HG03025 (cell line): ENCODE results near the gene SFRP2.

Experiments
- ATAC-seq: cut with Tn5 transposase; IDR thresholded peaks from one replicate; pipeline ENCODE4 v1.9.1; 2021; ENCODE audit warnings: mild to moderate bottlenecking, moderate library complexity; ENCODE audit not compliant: unreplicated experiment, low FRiP score

Gene SFRP2

DNA sequence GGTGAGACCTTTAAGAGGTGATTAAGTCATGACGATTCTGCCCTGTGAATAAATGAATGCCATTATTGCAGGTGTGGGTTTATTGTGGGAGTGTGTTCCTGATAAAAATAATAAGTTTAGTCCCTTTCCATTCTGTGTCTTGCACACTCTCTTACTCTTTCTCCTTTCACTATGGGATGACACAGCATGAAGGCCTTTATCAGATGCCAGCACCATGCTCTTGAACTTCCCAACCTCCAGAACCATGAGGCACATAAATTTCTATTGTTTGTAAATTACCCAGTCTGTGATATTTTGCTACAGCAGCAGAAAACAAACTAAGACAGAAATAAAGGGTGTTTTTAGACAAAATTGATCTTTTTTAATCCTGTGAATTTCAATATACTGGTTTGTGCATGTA is 10.5 kb downstream of the SFRP2 start:
- no peak for ATAC-seq

DNA sequence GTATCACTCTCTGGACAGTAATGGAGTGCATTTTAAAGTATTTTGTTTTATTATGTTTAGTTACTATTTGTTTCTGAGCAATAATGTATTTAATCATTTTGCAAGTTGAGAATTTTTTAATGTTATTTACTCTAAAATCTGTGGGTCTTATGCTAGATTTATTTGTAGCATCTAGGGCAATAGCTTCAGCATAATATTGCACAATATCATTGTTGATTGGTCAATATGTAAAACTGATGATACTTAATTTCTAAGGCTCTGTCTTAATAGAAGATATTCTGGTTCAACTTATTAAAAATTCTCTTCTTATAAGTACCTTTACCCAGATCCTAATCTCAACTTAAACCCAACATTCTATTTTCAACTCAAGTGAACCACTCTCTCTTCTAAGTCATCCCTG is 11.5 kb downstream of the SFRP2 start:
- ATAC-seq = no peak

DNA sequence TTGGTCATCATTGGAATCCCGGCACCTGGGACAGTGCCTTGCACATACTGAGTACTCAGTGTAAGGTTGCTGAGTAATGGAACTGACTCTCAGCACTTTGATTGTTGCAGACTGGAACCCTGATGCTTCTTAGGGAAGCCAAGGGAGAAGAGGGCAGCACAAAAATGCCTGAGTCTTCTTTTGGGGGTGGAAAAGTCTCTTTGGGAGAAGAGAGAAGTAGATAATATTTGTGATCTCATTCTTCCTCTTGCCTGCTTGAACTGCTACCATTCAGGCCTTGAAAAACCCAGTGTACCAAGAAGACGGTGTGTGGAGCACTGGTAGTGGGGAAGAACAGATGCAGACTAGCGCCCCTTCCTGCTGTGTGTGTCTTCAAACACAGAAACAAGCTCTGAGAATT is 12.3 kb downstream of the SFRP2 start:
- no peak for ATAC-seq

GRCh38 chr4:153773236-153773690 is 15.6 kb downstream of the SFRP2 start:
- no peak for ATAC-seq

GRCh38 chr4:153771046-153771445 is 17.8 kb downstream of the SFRP2 start:
- no peak for ATAC-seq

DNA sequence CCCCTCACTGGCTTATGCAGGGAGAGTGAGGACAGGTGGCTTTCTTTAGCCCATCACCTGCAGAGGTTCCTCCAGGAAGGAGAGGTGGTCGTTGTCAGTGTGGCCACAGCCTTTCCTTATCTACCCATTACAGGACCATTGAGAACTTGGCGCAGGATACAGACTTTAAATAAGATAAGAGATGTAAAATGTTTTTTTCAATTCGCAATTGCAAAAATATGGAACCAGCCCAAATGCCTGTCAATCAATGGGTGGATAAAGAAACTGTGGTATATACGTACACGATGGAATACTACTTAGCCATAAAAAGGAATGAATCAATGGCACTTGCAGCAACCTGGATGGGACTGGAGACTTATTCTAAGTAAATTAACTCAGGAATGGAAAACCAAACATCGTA is 22.1 kb downstream of the SFRP2 start:
- no peak for ATAC-seq

GRCh38 chr4:153765894-153766293 is 23.0 kb downstream of the SFRP2 start:
- no peak for ATAC-seq

DNA sequence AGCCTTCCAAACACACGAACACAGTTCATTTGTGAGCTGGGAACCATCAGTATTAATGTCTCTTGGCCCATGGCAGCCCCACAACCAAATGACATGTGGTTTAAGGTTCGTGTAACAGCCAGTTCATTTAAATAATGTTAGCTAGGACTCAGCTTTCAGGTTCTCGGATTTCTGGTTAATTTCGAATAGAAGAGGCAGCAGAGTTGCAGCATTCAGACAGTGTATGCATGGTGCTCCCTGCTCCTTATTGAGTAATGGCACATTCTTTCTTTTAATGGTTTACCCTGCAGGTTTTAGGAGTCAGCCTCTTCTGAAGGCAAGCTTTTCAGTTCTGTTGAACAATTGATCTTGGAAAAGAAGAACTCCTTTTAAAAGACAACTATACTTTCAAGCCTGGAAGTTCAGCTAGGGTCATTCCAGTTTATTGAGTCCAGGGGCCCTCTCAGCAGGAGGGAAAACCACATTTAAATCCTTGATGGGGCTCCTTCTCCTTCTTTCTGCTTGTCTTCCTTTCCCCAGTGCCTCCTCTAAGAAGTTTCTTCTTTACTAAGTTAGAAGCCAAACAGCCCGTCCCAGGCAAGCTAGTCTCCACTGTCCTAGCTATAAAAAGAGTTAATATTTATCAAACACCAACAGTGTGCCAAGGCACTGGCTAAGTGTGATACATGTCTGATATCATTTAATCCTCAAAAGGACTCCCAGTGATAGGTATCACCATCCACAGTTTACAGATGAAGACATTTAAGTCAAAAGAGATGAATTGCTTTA is 24.1 kb downstream of the SFRP2 start:
- no peak for ATAC-seq

- ATAC-seq = no peak
These were observed 25.5 kb downstream of the SFRP2 start for GRCh38 chr4:153763404-153763803.

GRCh38 chr4:153759407-153760316 is 29.2 kb downstream of the SFRP2 start, which contains the start of gene RNF175:
TSS of gene RNF175 (minus strand) at chr4:153760024. CDS start at chr4:153759862, 162 bp downstream.
- ATAC-seq = no peak

- no peak for ATAC-seq
These were observed 30.0 kb downstream of the SFRP2 start for GRCh38 chr4:153758688-153759406.

DNA sequence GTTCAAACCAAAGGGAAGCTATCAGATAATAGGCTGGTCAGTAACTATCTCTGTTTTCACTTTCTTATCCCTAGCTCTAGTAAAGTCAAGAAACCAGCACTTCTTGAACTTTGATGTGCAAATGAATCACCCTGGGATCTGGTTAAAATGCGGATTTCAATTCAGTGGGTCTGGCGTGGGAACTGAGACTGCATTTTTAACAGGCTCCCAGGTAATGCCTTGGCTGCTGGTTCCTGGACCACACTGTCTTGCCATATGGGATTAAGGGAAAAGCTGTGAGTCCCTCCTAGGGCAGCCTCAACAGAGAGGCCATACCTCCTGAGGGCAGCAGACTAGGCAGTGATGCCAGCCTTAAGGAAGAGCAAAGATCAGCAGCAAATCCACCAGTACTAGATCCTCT is 30.7 kb downstream of the SFRP2 start:
- no peak for ATAC-seq

DNA sequence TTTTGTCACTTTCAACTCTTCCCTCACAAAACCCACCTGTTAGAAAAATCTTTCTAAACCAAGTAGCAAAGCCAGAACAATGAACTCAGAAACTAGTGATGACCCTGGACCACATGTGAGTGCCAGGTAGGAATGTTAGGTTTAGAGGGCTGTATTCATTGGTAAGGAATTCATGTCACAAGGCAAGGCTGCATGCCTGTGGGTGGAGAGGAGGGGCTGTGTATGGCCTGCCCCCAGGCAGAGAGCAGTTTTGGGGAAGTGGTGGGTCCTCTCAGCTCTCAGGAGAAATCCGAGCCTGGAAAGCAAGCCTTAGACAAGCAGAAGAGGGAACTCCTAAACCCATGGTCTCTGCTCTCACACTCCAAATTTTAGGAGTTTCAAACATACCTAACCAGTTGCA is 31.5 kb downstream of the SFRP2 start:
- no peak for ATAC-seq

DNA sequence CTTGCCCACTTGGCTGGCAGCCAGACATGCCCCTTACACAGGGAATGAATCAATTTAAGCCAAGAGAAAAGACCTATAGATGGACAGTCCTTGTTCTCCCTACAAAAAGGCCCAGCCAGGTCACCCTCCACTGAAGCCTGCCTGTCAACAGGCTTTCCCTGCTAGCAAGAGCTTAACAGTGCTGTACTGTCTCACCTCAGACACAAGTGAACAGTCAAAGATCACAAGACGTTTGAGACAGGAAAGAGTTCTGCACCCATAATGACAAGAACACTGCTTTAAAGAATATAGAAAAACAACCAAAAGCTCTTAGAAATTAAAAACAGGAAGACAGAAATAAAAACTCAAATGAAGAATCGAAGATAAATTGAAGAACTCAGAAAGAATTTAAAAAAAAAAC is 33.7 kb downstream of the SFRP2 start:
- no peak for ATAC-seq

GRCh38 chr4:153750197-153750817 is 38.6 kb downstream of the SFRP2 start:
- no peak for ATAC-seq

DNA sequence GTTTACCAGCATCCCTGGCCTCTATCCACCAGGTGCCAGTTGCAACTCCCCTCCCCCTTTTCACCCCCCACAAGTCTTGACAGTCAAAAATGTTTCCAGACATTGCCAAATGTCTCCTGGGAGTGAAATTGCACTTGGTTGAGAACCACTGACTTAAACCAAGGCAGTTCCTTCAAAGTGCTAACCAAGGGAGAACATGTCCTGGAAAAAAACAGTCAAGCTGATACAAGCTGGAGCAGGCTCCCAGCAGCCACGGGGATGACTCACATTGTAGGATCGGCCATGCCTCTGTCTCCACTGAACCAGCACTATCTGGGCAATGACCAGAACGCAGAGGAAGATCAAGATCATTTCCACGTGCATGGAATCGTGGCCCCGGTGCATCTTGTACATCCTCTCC is 40.5 kb downstream of the SFRP2 start:
- ATAC-seq = no peak

DNA sequence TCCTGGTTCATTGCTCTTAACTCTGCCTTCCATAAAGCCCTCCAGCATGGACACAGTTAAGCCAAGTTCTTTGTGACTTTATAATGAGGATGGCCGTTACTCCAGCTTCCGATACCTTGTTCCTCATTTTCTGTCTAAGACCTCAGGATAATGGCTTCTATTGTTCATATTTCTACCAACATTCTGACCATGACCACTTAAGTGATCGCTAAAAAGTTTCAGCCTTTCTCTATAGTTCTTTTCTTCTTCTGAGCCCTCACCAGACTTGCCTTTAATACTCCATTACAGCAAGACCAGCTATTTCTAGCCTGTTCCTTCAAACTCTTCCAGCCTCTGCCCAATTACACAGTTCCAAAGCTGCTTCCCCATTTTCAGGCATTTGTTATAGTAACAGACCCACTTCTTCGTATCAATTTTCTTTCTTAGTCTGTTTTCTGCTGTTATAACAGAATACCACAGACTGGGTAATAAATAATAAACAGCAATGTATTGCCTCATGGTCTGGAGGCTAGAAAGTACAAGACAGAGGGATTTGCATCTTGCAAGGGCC is 41.4 kb downstream of the SFRP2 start:
- no peak for ATAC-seq

DNA sequence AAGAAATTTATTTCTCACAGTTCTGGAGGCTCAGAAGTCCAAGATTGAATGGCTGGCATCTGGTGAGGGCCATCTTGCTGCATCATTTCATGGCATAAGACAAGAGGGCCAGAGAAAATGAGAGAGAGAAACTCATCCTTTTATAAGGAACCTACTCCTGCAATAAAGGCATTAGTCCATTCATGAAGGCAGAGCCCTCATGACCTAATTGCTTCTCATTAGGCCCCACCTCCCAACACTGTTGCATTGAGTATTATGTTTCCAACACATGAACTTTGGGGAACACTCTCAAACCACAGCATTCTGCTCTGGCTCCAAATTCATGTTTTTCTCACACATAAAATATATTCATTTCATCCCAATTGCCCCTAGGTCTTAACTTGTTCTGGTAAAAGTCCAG is 43.2 kb downstream of the SFRP2 start:
- ATAC-seq = no peak

- ATAC-seq = no peak
These were observed 47.3 kb downstream of the SFRP2 start for GRCh38 chr4:153741541-153741940.

DNA sequence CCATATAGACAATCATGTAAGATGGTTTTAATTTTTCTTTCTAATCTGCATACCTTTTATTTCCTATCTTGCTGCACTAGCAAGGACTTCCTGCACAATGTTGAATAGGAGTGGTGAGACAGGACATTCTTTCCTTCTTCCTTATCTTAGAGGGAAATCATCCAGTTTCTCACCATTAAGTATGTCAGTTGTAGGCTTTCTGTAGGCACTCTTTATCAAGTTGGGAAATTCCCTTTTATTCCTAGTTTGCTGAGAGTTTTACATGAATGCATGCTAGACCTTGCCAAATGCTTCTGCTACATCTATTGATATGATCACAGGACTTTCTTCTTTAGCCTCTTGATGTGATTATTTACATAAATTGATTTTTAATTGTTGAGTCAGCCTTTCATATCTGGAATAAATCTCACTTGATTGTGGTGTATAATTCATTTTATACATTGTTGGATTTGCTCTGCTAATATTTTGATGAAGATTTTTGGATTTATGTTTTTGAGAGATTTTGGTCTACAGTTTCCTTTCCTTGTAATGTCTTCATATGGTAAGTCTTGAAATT is 52.9 kb downstream of the SFRP2 start:
- no peak for ATAC-seq
